GM18505 (cell line): Measurements from ENCODE around the gene FBRSL1.
"Not testable (repeated sequence)": the region's sequence is repeated elsewhere in the genome, so short reads cannot be mapped to it uniquely, and the experiment has no call there.

ENCODE experiments used
- ATAC-seq: cut with Tn5 transposase; IDR thresholded peaks from one replicate; pipeline ENCODE4 v1.9.1; 2021; ENCODE audit not compliant: unreplicated experiment
- POLR2A ChIP-seq: IDR thresholded peaks from 4 replicates; pipeline ENCODE4 v1.6.1; 2011; ENCODE audit warnings: borderline replicate concordance; ENCODE audit not compliant: insufficient read depth, insufficient read length; ENCODE audit errors: extremely low read depth

Gene FBRSL1

GRCh38 chr12:132523576-132524331 is 33.8 kb downstream of the FBRSL1 start:
- ATAC-seq, result no peak

GRCh38 chr12:132524405-132524804 is 34.5 kb downstream of the FBRSL1 start:
- no peak for TF ChIP-seq POLR2A
- ATAC-seq, result no peak

More at GRCh38 chr12:132523576-132524331, 33.8 kb downstream of the FBRSL1 start:
- no peak for TF ChIP-seq POLR2A

- no peak for TF ChIP-seq POLR2A
- ATAC-seq, result no peak
These were observed 35.3 kb downstream of the FBRSL1 start for GRCh38 chr12:132525011-132525832.

DNA sequence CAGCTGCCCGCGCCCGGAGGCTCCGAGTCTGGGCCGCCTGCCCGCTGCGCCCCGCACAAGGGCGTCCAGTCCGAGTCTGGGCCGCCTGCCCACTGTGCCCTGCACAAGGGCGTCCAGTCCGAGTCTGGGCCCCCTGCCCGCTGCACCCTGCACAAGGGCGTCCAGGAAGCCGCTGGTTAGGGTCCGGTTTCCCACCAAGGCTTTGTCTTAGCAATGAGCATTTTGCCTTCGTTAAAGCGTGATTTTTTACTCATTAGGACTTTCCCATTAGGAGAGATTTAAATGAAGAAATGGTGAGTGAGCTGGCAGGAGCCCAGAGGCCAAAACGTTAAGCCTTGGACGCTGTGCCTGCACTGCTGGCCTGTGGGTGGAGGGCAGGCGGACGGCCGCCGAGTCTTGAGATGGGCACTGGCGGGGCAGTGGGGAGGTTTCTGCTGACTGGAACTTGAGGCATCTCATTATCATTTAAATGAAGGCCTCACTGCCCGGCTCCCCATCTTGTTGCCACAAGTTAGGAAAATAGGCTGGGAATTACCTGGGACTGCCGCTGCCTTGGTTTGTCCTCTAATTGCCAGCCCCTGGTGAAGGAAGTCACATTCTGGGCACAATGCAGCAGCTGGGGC is 36.0 kb downstream of the FBRSL1 start:
- no peak for TF ChIP-seq POLR2A
- ATAC-seq, result no peak

GRCh38 chr12:132527186-132527882 is 37.4 kb downstream of the FBRSL1 start:
- TF ChIP-seq POLR2A, result no peak
- no peak for ATAC-seq

GRCh38 chr12:132527883-132528264 is 37.9 kb downstream of the FBRSL1 start:
- no peak for TF ChIP-seq POLR2A
- ATAC-seq, result no peak

DNA sequence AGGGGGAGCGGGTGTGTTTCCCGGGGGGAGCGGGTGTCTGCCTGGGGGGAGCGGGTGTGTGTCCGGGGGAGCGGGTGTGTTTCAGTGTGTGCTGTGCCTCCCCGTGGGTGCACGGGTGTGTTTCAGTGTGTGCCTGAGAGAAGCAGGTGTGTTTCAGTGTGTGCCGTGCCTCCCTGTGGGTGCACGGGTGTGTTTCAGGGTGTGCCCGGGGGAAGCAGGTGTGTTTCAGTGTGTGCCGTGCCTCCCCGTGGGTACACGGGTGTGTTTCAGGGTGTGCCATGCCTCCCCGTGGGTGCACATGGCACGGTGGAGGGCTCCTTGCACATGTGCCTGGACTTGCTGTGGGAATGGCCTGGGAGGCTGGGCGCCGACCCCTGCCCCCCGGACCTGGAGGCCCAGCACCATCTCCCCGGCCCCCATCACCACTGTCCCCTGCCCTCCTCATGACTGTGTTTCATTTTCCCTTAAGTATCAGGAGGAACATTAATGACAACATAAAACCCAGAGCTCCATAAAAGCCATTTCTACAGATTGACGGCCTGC is 38.7 kb downstream of the FBRSL1 start:
- ATAC-seq, result no peak
- no peak for TF ChIP-seq POLR2A

GRCh38 chr12:132529156-132529839 is 39.3 kb downstream of the FBRSL1 start:
- no peak for ATAC-seq
- no peak for TF ChIP-seq POLR2A

DNA sequence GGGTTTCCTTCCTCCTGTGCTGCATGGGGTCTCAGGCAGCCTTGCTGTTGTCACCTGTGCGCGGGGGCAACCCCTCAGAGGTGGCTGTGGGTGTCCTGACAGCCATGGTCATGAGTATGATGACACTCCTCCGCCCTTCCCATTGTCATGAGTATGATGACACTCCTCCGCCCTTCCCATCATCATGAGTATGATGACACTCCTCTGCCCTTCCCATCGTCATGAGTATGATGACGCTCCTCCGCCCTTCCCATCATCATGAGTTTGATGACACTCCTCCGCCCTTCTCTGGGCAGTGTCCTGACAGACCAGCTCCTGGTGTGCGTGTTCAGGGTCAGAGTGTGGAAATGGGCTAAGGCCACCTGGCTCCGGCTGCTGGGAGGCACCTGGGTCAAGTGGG is 40.0 kb downstream of the FBRSL1 start:
- ATAC-seq, result no peak
- no peak for TF ChIP-seq POLR2A

DNA sequence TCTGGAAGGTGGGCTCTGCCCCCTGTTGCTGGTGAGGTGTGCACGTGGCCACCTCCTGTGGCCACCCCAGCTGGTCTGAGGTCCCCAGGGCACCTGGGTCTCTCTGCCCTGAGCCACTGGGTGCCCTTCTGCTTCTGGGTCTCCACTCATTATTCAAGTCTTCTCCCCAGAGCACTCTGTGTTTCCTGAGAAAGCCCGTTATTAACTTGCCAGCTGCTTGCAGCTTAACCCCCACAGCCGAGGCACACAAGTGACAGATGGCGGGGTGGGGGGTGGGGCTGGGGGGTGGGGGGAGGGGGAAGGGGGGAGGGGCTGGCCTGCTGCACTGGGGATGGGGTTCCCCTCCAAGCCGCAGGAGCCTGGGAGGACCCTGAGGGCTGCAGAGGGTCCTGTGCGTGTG is 40.5 kb downstream of the FBRSL1 start:
- no peak for ATAC-seq
- no peak for TF ChIP-seq POLR2A

- TF ChIP-seq POLR2A, result no peak
- no peak for ATAC-seq
These were observed 40.9 kb downstream of the FBRSL1 start for GRCh38 chr12:132530851-132531250.

GRCh38 chr12:132532711-132533583 is 43.0 kb downstream of the FBRSL1 start:
- not testable (repeated sequence) for ATAC-seq
